Thoracic aorta (tissue), 2 donors: ENCODE results near the gene TAX1BP3. TPM values are rescaled to one million over a fixed set of nuclear protein-coding genes. Genes with fewer than 3 reads are reported as not detected.

Experiments
- ATAC-seq: fragments of 150-250 bp; one replicate; pipeline ENCODE4 v1.8.0; 2017; ENCODE audit warnings: low read depth; ENCODE audit not compliant: insufficient number of reproducible peaks, low FRiP score
- DNase-seq: peaks from one replicate; pipeline ENCODE4 v3.0.0-alpha.2; 2020; ENCODE audit warnings: low spot score
- H3K27ac ChIP-seq, 2 donors: fragments of 200-600 bp; sonication (generic); 1 replicate in 1 of 2; 2 replicates in 1 of 2; pipeline ENCODE4 v1.5.1; 2016; ENCODE audit warnings: mild to moderate bottlenecking in 2 of 2, moderate library complexity in 2 of 2
- H3K27me3 ChIP-seq: fragments of 200-600 bp; sonication (generic); replicated peaks from 2 replicates; pipeline ENCODE4 v1.6.0; 2016; ENCODE audit warnings: mild to moderate bottlenecking; ENCODE audit not compliant: insufficient read depth
- H3K36me3 ChIP-seq: fragments of 200-600 bp; sonication (generic); one replicate; pipeline ENCODE4 v1.5.1; 2016
- H3K4me1 ChIP-seq, 2 donors: fragments of 200-600 bp; sonication (generic); 1 replicate in 1 of 2; 2 replicates in 1 of 2; pipeline versions ENCODE4 v1.5.1 to v1.6.0; 2016; ENCODE audit warnings: low read depth in 2 of 2, mild to moderate bottlenecking in 1 of 2; ENCODE audit not compliant: control insufficient read depth in 1 of 2
- H3K4me3 ChIP-seq: fragments of 200-600 bp; sonication (generic); 2 replicates; pipeline ENCODE4 v1.5.1; 2016; ENCODE audit warnings: mild to moderate bottlenecking
- H3K9me3 ChIP-seq: fragments of 200-600 bp; sonication (generic); 2 replicates; pipeline ENCODE4 v1.5.1; 2016
- total RNA-seq, 2 donors: library from RNA; depleted of rRNA; stranded (reverse); fragments of >200 nt; gene quantifications; one replicate each; pipeline versions ENCODE4 v1.1.0 to v1.2.3, GENCODE V29; 2016
- TF ChIP-seq, protein P1 (sequence below): fragments of 200-600 bp; sonication (generic); IDR thresholded peaks from one replicate; pipeline ENCODE4 v1.5.1; 2019; ENCODE audit warnings: antibody characterized with exemption

The TAX1BP3 gene
- total RNA-seq, 2 donors from 2014 or later = 127 to 243 TPM

DNA sequence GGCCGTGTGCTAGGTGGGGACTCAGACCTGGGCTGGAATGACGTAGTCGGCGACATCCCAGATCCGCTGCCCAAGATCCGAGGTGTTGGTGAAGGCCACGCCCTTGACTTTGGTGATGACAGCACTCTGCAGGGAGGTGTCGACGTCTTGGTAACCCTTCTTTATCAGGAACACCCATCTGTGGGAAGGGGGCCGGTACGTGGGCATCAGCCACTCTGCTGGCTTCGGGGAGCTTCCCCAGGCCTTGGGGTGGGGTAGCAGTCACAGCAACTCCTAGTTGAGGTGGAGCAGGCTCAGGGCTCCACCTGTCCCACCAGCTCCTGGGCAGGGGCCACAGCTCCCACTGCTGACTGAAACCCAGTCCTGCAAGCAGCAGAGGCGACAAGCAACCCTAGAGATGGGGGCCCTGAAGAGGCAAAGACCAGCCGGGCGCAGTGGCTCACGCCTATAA is 23.3 kb upstream of the TAX1BP3 start:
- DNase-seq = no peak

DNA sequence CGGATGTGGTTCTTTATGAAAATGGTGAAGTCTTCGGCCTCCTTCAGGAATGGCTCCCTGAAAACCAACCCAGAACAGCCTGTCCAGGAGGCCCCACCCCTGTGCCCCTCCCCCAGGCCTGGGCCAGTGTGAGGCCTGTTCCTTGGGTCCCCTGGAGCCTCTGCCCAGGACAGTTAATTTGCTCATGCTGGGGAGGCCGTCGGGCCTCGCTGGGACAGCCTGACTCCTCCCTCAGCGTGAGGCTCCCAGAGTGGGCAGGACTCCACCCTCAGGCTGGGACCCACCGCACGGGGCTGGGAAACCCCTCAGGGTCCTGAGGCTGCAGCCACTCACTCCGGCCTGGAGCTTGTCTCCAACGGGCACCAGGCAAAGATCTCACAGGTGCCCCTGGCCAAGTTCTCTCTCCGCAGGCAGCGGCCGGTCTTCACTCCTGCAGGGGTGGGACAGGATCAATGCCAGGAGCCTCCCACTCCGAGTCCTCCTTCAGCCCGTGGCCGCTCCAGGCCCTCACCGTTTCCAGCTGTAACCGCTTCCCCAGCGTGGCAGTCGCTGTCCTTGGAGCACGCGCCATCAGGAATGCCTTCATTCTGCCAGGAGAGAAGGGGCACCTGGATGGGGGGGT is 21.8 kb upstream of the TAX1BP3 start:
- Histone ChIP-seq H3K36me3 (no peaks in the 10 kb centered on the region), H3K27me3 (peaks cover 8% of the 10 kb centered on the region), H3K4me1 (peaks cover 2 to 7% of the 10 kb centered on the region in 2 donors), H3K4me3 (no peak overlapping the region), H3K27ac (no peak overlapping the region), H3K9me3 (no peaks in the 10 kb centered on the region)
- TF ChIP-seq, protein P1, sequence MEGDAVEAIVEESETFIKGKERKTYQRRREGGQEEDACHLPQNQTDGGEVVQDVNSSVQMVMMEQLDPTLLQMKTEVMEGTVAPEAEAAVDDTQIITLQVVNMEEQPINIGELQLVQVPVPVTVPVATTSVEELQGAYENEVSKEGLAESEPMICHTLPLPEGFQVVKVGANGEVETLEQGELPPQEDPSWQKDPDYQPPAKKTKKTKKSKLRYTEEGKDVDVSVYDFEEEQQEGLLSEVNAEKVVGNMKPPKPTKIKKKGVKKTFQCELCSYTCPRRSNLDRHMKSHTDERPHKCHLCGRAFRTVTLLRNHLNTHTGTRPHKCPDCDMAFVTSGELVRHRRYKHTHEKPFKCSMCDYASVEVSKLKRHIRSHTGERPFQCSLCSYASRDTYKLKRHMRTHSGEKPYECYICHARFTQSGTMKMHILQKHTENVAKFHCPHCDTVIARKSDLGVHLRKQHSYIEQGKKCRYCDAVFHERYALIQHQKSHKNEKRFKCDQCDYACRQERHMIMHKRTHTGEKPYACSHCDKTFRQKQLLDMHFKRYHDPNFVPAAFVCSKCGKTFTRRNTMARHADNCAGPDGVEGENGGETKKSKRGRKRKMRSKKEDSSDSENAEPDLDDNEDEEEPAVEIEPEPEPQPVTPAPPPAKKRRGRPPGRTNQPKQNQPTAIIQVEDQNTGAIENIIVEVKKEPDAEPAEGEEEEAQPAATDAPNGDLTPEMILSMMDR = no peak
- ATAC-seq = no peak
- no peak for DNase-seq

More for the DNA sequence above, 23.3 kb upstream of the TAX1BP3 start:
- TF ChIP-seq, protein P1 = no peak
- peaks cover 12% of the 10 kb centered on the region for H3K27me3 ChIP-seq
- ATAC-seq = no peak
- no peaks in the 10 kb centered on the region for H3K36me3 ChIP-seq
- H3K9me3 ChIP-seq = no peaks in the 10 kb centered on the region
- H3K4me1 ChIP-seq = peaks cover 6 to 16% of the 10 kb centered on the region in 2 donors
- H3K27ac ChIP-seq = no peak overlapping the region
- no peak overlapping the region for H3K4me3 ChIP-seq

DNA sequence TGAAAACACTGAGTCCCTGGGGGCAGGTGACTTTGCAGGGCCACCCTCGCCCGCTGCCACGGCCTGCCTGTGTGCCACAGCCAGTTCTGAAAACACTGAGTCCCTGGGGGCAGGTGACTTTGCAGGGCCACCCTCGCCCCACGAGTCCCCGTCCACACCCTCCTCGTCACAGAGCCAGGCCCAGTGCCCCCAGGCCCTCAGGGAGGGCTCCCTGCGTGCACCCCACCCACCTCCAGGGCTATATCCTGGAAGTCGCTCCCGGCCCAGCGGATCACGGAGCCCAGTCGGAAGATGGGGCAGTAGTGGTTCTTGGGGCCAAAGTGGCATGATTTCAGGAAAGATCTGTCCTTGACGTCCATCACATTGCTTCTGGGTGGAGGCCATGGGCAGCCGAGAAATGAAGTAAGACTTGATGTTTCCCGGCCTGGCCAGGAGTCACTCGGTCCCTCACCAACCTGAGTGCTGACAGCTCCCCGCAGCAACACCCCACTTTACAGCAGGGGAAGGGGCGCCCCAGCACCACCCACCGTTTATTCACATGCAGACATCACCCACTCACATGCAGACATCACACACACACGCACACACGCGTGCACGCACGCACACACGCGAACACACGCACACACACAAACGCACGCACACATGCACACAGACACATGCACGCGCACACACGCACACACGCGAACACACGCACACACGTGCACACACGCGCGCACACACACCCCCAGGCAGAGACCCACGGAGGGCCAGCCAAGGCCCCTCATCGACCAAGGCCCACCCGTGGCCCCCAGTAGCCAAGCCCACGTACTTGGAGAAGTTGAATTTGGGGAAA is 21.1 kb upstream of the TAX1BP3 start:
- Histone ChIP-seq H3K36me3 (no peaks in the 10 kb centered on the region), H3K9me3 (no peaks in the 10 kb centered on the region), H3K4me1 (no peaks in the 10 kb centered on the region), H3K27me3 (peaks cover under 1% of the 10 kb centered on the region), H3K27ac (no peak overlapping the region), H3K4me3 (no peak overlapping the region)
- DNase-seq (no peak), ATAC-seq (no peak)
- TF ChIP-seq, protein P1 = no peak

DNA sequence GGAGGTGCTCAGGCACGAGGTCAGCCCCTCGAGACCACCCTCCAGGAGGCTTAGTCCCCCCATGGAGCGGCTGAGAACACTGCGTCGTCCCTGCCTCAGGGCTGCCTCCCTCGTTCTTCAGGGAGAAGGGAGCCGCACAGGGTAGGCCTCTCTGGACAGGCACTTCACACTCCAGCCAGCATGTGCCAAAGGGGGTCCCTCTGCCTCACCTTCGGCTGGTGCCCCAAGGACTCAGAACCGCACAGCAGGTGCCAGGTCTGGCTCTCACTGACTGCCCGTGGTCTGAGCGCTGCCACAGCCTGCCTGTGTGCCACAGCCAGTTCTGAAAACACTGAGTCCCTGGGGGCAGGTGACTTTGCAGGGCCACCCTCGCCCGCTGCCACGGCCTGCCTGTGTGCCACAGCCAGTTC is 20.5 kb upstream of the TAX1BP3 start:
- Histone ChIP-seq H3K27me3 (no peaks in the 10 kb centered on the region), H3K4me3 (no peak overlapping the region)
- no peak for ATAC-seq

More for the DNA sequence above, 20.5 kb upstream of the TAX1BP3 start:
- Histone ChIP-seq H3K9me3 (no peaks in the 10 kb centered on the region), H3K27ac (no peak overlapping the region), H3K36me3 (no peaks in the 10 kb centered on the region), H3K4me1 (no peaks in the 10 kb centered on the region)
- TF ChIP-seq, protein P1 = no peak
- no peak for DNase-seq
